ENCODE measurements around the gene PTPRD. TPM values are rescaled to one million over a fixed set of nuclear protein-coding genes. Genes with fewer than 3 reads are reported as not detected.
"Not testable (repeated sequence)": the region's sequence is repeated elsewhere in the genome, so short reads cannot be mapped to it uniquely, and the experiment has no call there.

The PTPRD gene
- total RNA-seq, 2 experiments from 2014 or later, result not detected

- intact Hi-C loops (cut with DNase I, micrococcal nuclease), result no loop called here
- Mint-ChIP-seq H3K4me3 (no peak overlapping the region), H3K9me3 (ENCODE audit: low read depth) (no peaks in the 10 kb centered on the region), H3K4me1 (no peaks in the 10 kb centered on the region), H3K27me3 (no peaks in the 10 kb centered on the region), H3K36me3 (ENCODE audit: low read depth) (no peaks in the 10 kb centered on the region), H3K27ac (no peak overlapping the region)
- POLR2A ChIA-PET, result no interaction called here
- DNase-seq, result no peak
- no peak for ATAC-seq
- CTCF ChIA-PET, result interaction anchor here (0.7 kb wide), 1 partner anchor 662 kb away, joined by 3 read pairs; no protein-coding TSS in a partner anchor
Observed at GRCh38 chr9:9142001-9142400, 1470.8 kb downstream of the PTPRD start.

- Mint-ChIP-seq H3K9me3 (ENCODE audit: low read depth) (no peaks in the 10 kb centered on the region), H3K36me3 (ENCODE audit: low read depth) (no peaks in the 10 kb centered on the region), H3K4me3 (no peak overlapping the region), H3K27ac (no peak overlapping the region), H3K4me1 (no peaks in the 10 kb centered on the region), H3K27me3 (no peaks in the 10 kb centered on the region)
- ATAC-seq (no peak), DNase-seq (no peak)
- ChIA-PET CTCF (interaction anchor here (0.6 kb wide), 1 partner anchor 81 kb away, joined by 3 read pairs; no protein-coding TSS in a partner anchor), POLR2A (no interaction called here)
- intact Hi-C loops (cut with DNase I, micrococcal nuclease), result no loop called here
Observed at GRCh38 chr9:9133526-9133925, 1479.3 kb downstream of the PTPRD start.

- Mint-ChIP-seq H3K9me3 (ENCODE audit: low read depth) (no peaks in the 10 kb centered on the region), H3K27me3 (no peaks in the 10 kb centered on the region), H3K4me1 (no peaks in the 10 kb centered on the region), H3K27ac (no peak overlapping the region), H3K36me3 (ENCODE audit: low read depth) (no peaks in the 10 kb centered on the region), H3K4me3 (no peak overlapping the region)
- ATAC-seq, result no peak
- ChIA-PET CTCF (no interaction called here), POLR2A (no interaction called here)
- intact Hi-C loops (cut with DNase I, micrococcal nuclease), result no loop called here
- DNase-seq, result no peak
Observed at GRCh38 chr9:9124616-9125015, 1488.2 kb downstream of the PTPRD start.

GRCh38 chr9:9122230-9122875 is 1490.4 kb downstream of the PTPRD start:
- Mint-ChIP-seq H3K4me3 (no peak overlapping the region), H3K27ac (no peak overlapping the region), H3K36me3 (ENCODE audit: low read depth) (no peaks in the 10 kb centered on the region), H3K9me3 (ENCODE audit: low read depth) (no peaks in the 10 kb centered on the region), H3K27me3 (no peaks in the 10 kb centered on the region), H3K4me1 (no peaks in the 10 kb centered on the region)
- CTCF ChIA-PET, result interaction anchor here (0.5 kb wide), 1 partner anchor 44 kb away, joined by 3 read pairs; no protein-coding TSS in a partner anchor
- POLR2A ChIA-PET, result no interaction called here
- ATAC-seq, result no peak
- intact Hi-C loops (cut with DNase I, micrococcal nuclease), result no loop called here
- no peak for DNase-seq

GRCh38 chr9:9117866-9118265 is 1494.9 kb downstream of the PTPRD start:
- H3K36me3 Mint-ChIP-seq (ENCODE audit: low read depth), result no peaks in the 10 kb centered on the region
- CTCF ChIA-PET, result no interaction called here

GRCh38 chr9:9112001-9112720 is 1500.6 kb downstream of the PTPRD start:
- H3K36me3 Mint-ChIP-seq (ENCODE audit: low read depth), result no peaks in the 10 kb centered on the region
- peaks cover 2% of the 10 kb centered on the region for H3K9me3 Mint-ChIP-seq (ENCODE audit: low read depth)
- H3K4me3 Mint-ChIP-seq, result no peak overlapping the region
- H3K27ac Mint-ChIP-seq, result no peak overlapping the region
- POLR2A ChIA-PET, result no interaction called here
- H3K27me3 Mint-ChIP-seq, result no peaks in the 10 kb centered on the region
- no peaks in the 10 kb centered on the region for H3K4me1 Mint-ChIP-seq
- DNase-seq (no peak), ATAC-seq (no peak)
- CTCF ChIA-PET, result interaction anchor here (0.6 kb wide), 1 partner anchor 949 kb away, joined by 3 read pairs; no protein-coding TSS in a partner anchor
- intact Hi-C loops (cut with DNase I, micrococcal nuclease), result no loop called here

More at GRCh38 chr9:9117866-9118265, 1494.9 kb downstream of the PTPRD start:
- Mint-ChIP-seq H3K27me3 (no peaks in the 10 kb centered on the region), H3K4me1 (no peaks in the 10 kb centered on the region), H3K9me3 (ENCODE audit: low read depth) (no peaks in the 10 kb centered on the region), H3K4me3 (no peak overlapping the region), H3K27ac (no peak overlapping the region)
- intact Hi-C loops (cut with DNase I, micrococcal nuclease), result no loop called here
- no peak for ATAC-seq
- DNase-seq, result no peak
- POLR2A ChIA-PET, result no interaction called here

GRCh38 chr9:9108641-9109040 is 1504.2 kb downstream of the PTPRD start:
- ATAC-seq, result no peak
- no peaks in the 10 kb centered on the region for H3K4me1 Mint-ChIP-seq
- ChIA-PET CTCF (no interaction called here), POLR2A (no interaction called here)
- DNase-seq, result no peak
- intact Hi-C loops (cut with DNase I, micrococcal nuclease), result no loop called here
- no peak overlapping the region for H3K27ac Mint-ChIP-seq
- H3K4me3 Mint-ChIP-seq, result no peak overlapping the region
- no peaks in the 10 kb centered on the region for H3K36me3 Mint-ChIP-seq (ENCODE audit: low read depth)
- H3K27me3 Mint-ChIP-seq, result no peaks in the 10 kb centered on the region
- H3K9me3 Mint-ChIP-seq (ENCODE audit: low read depth), result peaks cover 5% of the 10 kb centered on the region

- POLR2A ChIA-PET, result no interaction called here
- H3K9me3 Mint-ChIP-seq (ENCODE audit: low read depth), result peaks cover 3% of the 10 kb centered on the region
- H3K27me3 Mint-ChIP-seq, result no peaks in the 10 kb centered on the region
- H3K4me3 Mint-ChIP-seq, result no peak overlapping the region
- intact Hi-C loops (cut with DNase I, micrococcal nuclease), result no loop called here
- no peak for DNase-seq
- no peak overlapping the region for H3K27ac Mint-ChIP-seq
- CTCF ChIA-PET, result no interaction called here
- no peaks in the 10 kb centered on the region for H3K36me3 Mint-ChIP-seq (ENCODE audit: low read depth)
- no peaks in the 10 kb centered on the region for H3K4me1 Mint-ChIP-seq
- ATAC-seq, result no peak
Observed at GRCh38 chr9:9102295-9102694, 1510.5 kb downstream of the PTPRD start.

- Mint-ChIP-seq H3K4me3 (no peak overlapping the region), H3K27ac (no peak overlapping the region), H3K4me1 (no peaks in the 10 kb centered on the region), H3K27me3 (no peaks in the 10 kb centered on the region), H3K36me3 (ENCODE audit: low read depth) (no peaks in the 10 kb centered on the region), H3K9me3 (ENCODE audit: low read depth) (peaks cover 2% of the 10 kb centered on the region)
- POLR2A ChIA-PET, result no interaction called here
- DNase-seq (no peak), ATAC-seq (no peak)
- intact Hi-C loops (cut with DNase I, micrococcal nuclease), result no loop called here
- CTCF ChIA-PET, result no interaction called here
Observed at GRCh38 chr9:9100070-9100469, 1512.7 kb downstream of the PTPRD start.

GRCh38 chr9:9099646-9100045 is 1513.2 kb downstream of the PTPRD start:
- Mint-ChIP-seq H3K4me1 (no peaks in the 10 kb centered on the region), H3K4me3 (no peak overlapping the region), H3K27me3 (no peaks in the 10 kb centered on the region), H3K9me3 (ENCODE audit: low read depth) (peaks cover 2% of the 10 kb centered on the region), H3K27ac (no peak overlapping the region), H3K36me3 (ENCODE audit: low read depth) (no peaks in the 10 kb centered on the region)
- ChIA-PET POLR2A (no interaction called here), CTCF (no interaction called here)
- intact Hi-C loops (cut with DNase I, micrococcal nuclease), result no loop called here
- ATAC-seq (no peak), DNase-seq (no peak)

GRCh38 chr9:9097254-9097653 is 1515.5 kb downstream of the PTPRD start:
- ATAC-seq; H3K27me3 Mint-ChIP-seq; H3K4me3 Mint-ChIP-seq; CTCF ChIA-PET; DNase-seq; intact Hi-C loops (cut with DNase I, micrococcal nuclease); H3K27ac Mint-ChIP-seq; H3K36me3 Mint-ChIP-seq (ENCODE audit: low read depth); H3K4me1 Mint-ChIP-seq; H3K9me3 Mint-ChIP-seq (ENCODE audit: low read depth): not testable (repeated sequence)
- POLR2A ChIA-PET, result interaction anchor here (0.6 kb wide), 1 partner anchor 13 kb away, joined by 3 read pairs; no protein-coding TSS in a partner anchor

GRCh38 chr9:9091387-9091786 is 1521.4 kb downstream of the PTPRD start:
- peaks cover 2% of the 10 kb centered on the region for H3K9me3 Mint-ChIP-seq (ENCODE audit: low read depth)
- ATAC-seq, result no peak
- no peaks in the 10 kb centered on the region for H3K4me1 Mint-ChIP-seq
- intact Hi-C loops (cut with DNase I, micrococcal nuclease), result no loop called here
- ChIA-PET CTCF (no interaction called here), POLR2A (no interaction called here)
- no peaks in the 10 kb centered on the region for H3K36me3 Mint-ChIP-seq (ENCODE audit: low read depth)
- no peaks in the 10 kb centered on the region for H3K27me3 Mint-ChIP-seq
- DNase-seq, result no peak
- no peak overlapping the region for H3K4me3 Mint-ChIP-seq
- no peak overlapping the region for H3K27ac Mint-ChIP-seq

Data from activated CD4-positive, alpha-beta T cell treated with anti-CD3 and anti-CD28 coated beads for 36 hours (primary cell).